GM10266 (cell line): ENCODE results near the gene SYNDIG1L.
A peak's percentile ranks its signal among the peaks of the same experiment; 100 is the strongest.

Experiments
- DNase-seq: peaks from one replicate; pipeline ENCODE4 v3.0.0; 2012; ENCODE audit errors: extremely low spot score
- TF ChIP-seq, protein P1 (sequence below): IDR thresholded peaks from 2 replicates; pipeline ENCODE4 v1.5.1; 2012; ENCODE audit warnings: mild to moderate bottlenecking, low read depth; ENCODE audit not compliant: control insufficient read depth, insufficient read depth; ENCODE audit errors: missing control alignments

Gene SYNDIG1L

DNA sequence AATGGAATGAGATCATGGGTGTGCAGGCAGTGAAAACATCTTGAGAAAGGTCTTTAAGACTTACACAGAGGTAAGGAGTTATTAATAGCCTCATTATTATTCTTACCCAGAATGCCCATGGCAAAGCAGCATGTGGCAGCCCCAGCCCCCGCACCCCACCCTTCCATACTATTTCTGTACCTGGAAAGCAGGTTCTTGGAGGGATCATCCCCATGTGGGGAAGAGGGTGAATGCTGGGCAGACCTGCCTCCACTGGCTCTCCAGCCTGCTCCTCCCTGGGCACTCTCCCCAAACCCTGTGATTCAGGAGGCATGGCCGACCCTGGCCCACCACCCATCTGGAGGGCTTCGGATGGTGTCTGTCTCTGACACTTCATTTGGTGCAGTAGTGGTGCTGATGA is 38.8 kb upstream of the SYNDIG1L start:
- DNase-seq, result no peak
- TF ChIP-seq, protein P1, sequence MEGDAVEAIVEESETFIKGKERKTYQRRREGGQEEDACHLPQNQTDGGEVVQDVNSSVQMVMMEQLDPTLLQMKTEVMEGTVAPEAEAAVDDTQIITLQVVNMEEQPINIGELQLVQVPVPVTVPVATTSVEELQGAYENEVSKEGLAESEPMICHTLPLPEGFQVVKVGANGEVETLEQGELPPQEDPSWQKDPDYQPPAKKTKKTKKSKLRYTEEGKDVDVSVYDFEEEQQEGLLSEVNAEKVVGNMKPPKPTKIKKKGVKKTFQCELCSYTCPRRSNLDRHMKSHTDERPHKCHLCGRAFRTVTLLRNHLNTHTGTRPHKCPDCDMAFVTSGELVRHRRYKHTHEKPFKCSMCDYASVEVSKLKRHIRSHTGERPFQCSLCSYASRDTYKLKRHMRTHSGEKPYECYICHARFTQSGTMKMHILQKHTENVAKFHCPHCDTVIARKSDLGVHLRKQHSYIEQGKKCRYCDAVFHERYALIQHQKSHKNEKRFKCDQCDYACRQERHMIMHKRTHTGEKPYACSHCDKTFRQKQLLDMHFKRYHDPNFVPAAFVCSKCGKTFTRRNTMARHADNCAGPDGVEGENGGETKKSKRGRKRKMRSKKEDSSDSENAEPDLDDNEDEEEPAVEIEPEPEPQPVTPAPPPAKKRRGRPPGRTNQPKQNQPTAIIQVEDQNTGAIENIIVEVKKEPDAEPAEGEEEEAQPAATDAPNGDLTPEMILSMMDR, result no peak

DNA sequence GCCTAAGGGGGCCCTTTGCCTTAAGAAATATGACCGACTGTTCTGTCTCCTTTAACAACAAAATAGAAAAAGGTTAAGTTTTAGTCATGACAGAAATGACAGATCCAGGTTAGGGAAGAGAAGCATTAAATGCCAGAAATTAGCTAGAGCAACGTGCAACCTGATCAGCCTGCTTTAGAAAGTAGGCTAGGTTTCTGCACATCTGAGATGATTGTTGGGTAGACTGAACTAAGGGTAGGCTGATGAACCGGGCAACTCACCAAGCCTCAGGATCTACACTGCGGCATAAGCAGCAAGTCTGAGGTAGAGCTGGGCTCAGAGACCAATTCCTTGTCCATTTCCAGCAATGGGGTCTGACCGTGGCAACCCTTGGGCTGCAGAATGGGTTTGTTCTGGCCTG is 37.7 kb upstream of the SYNDIG1L start:
- TF ChIP-seq, protein P1, result no peak
- no peak for DNase-seq

DNA sequence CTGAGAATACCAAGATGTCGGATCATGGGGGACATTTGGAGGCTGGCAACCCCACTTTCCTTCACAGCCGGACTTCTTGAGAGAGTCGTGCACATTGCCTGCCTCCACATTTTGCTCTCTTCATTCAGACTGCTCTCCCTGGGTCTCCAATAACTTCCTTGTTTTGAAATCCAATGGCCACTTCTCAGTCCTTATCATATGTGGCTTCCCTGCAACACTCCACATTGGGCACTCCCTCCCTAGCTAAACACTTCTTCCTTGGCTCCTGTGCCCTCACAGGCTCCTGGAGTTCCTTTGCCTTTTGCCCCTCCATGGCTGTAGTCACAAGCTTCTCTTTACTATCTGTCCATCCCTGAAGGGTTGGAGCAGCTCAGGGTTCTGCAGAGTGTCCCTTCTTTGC is 37.0 kb upstream of the SYNDIG1L start:
- DNase-seq, result no peak
- TF ChIP-seq, protein P1, result no peak

DNA sequence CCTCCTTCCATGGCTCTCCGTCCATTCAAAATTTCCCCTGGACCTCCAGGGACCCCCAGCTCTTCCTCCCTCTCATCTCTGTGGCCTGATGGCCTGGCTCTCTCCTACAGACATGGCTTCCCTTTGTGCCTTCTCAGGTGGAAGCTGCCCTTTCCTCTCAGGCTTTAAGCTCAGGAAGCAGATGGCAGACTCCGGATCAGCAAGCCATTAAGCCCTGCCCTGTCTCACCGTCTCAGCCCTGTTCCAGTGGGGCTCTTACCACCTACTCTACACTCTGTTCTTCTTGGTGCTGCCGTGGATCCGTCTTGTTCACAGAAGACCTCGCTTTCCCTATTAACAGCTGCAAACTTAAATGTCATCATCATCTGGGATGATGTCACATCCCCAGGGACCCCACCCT is 34.0 kb upstream of the SYNDIG1L start:
- TF ChIP-seq, protein P1, result no peak
- no peak for DNase-seq

DNA sequence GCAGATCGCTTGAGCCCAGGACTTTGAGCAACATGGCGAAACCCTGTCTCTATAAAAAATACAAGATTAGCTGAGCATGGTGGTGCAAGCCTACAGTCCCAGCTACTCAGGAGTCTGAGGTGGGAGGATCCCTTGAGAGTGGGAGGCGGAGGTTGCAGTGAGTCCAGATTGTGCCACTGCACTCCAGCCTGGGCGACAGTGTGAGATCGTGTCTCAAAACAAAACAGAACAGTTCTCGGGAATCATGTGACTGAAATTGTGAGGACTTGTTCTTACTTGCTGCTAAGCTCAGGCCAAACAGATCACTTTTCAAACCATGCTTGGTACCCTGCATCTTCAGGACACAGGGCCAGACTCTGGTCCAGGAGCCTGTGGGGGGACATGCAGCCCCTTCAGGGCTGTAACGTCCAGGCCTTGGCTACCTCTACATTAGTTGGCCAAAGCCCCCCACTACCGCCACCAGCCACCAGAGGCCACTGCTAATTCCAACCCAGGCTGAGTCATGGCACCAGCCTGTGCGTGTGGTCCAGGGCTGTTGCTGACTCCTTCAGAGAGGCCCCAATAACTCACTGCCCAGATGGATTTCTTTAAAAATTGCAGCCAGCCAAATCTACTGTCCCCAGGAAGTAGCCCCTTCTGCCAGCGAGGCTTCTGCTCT is 33.4 kb upstream of the SYNDIG1L start:
- TF ChIP-seq, protein P1, result peak; percentile 62
- DNase-seq, result peak; percentile 53

DNA sequence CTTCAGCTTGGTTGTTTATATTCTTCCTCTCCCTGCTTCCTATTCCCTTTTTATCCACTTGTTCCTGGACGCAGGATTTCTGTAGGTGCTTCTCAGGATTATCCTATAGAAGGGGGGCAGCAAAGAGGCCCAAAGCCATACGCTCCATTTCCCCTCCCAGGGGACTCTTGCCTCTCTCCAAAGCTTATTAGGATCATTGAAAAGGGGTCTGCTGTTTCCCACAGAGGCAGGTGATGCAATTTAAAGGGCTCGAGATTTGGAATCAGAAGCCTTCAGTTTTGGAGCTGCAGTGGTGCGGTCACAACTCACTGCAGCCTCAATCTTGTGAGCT is 31.5 kb upstream of the SYNDIG1L start:
- no peak for DNase-seq

More for the DNA sequence above, 31.5 kb upstream of the SYNDIG1L start:
- TF ChIP-seq, protein P1, result no peak
